Measurements from ENCODE around the gene CHSY3. TPM values are rescaled to one million over a fixed set of nuclear protein-coding genes. Genes with fewer than 3 reads are reported as not detected.

The CHSY3 gene
- total RNA-seq, 1 experiment from 2014 or later: 0.24 TPM

DNA sequence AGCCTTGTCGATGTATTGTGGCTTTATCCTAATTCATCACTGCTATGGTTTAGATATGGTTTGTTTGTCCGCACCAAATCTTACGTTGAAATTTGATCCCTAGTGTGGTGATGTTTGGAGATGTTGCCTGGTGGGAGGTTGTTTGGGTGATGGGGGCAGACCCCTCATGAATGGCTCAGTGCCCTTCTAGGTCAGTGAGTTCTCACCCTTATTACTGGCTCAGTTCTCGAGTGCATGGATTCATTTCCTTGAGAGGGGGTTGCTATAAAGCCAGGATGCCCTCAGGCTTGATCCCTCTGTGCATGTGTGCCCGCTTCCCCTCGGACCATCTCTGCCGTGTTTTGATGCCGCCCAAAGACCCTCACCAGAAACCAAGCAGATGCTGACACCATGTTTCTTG lies 114.4 kb downstream of the CHSY3 start:
- Histone ChIP-seq H3K36me3 (no peaks in the 10 kb centered on the region), H3K27ac (no peak overlapping the region), H3K27me3 (replicated peaks) (no peaks in the 10 kb centered on the region), H3K4me1 (replicated peaks) (no peaks in the 10 kb centered on the region), H3K4me3 (no peak overlapping the region), H3K9me3 (replicated peaks) (peaks cover 4% of the 10 kb centered on the region)
- no peak for DNase-seq (ENCODE audit: low read depth in 1 of 2, low spot score in 2 of 2)

DNA sequence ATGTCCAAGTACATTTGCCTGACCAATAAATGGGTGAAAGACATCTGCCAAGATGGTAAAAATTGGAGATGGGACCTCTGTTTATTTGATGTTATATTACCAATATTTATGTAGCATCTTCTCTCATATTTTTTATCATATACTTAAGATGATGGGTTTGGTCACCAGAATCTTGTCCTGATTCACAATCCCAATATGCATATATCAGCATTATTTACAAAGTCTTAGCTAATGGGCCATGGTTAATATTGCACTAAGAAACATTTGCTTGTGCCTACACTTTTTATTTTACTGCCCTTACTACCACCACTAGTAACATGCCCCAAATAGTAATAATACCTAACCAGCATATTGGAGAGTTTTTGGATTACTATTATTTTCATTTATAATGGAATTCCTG lies 116.7 kb downstream of the CHSY3 start:
- no peaks in the 10 kb centered on the region for H3K4me1 ChIP-seq (replicated peaks)
- DNase-seq (ENCODE audit: low read depth in 1 of 2, low spot score in 2 of 2): no peak

DNA sequence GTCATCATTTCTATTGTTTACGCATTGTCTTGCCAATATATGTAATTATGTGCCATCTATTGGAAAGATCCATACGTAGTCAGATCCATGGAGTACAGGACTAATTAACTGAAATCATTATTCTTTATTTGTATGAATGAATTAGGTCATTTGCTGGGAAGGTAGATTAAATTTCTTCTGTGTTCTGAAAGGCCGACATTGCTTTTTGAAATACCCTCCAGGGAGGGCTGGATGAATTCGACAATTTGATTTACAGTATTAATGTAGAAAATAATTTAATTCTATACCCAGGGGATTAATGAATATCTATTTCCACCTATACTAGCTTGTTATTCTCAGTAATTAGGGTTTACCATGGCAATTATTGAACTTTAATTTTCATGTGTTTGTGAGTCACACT lies 117.6 kb downstream of the CHSY3 start:
- Histone ChIP-seq H3K36me3 (no peaks in the 10 kb centered on the region), H3K4me3 (no peak overlapping the region), H3K27me3 (replicated peaks) (no peaks in the 10 kb centered on the region), H3K9me3 (replicated peaks) (no peaks in the 10 kb centered on the region), H3K4me1 (replicated peaks) (no peaks in the 10 kb centered on the region), H3K27ac (no peak overlapping the region)
- DNase-seq (ENCODE audit: low read depth in 1 of 2, low spot score in 2 of 2): no peak

More for the DNA sequence above, 116.7 kb downstream of the CHSY3 start:
- H3K4me3 ChIP-seq: no peak overlapping the region
- H3K36me3 ChIP-seq: no peaks in the 10 kb centered on the region
- no peaks in the 10 kb centered on the region for H3K27me3 ChIP-seq (replicated peaks)
- H3K27ac ChIP-seq: no peak overlapping the region
- H3K9me3 ChIP-seq (replicated peaks): no peaks in the 10 kb centered on the region

- DNase-seq (ENCODE audit: low read depth in 1 of 2, low spot score in 2 of 2): no peak
- H3K9me3 ChIP-seq (replicated peaks): no peaks in the 10 kb centered on the region
- H3K4me3 ChIP-seq: no peak overlapping the region
- no peaks in the 10 kb centered on the region for H3K27me3 ChIP-seq (replicated peaks)
- no peak overlapping the region for H3K27ac ChIP-seq
- H3K4me1 ChIP-seq (replicated peaks): no peaks in the 10 kb centered on the region
- H3K36me3 ChIP-seq: no peaks in the 10 kb centered on the region
These were observed 119.3 kb downstream of the CHSY3 start for GRCh38 chr5:130023604-130024003.

GRCh38 chr5:130024006-130024405 lies 119.7 kb downstream of the CHSY3 start:
- no peak for DNase-seq (ENCODE audit: low read depth in 1 of 2, low spot score in 2 of 2)
- Histone ChIP-seq H3K27ac (no peak overlapping the region), H3K4me1 (replicated peaks) (no peaks in the 10 kb centered on the region), H3K36me3 (no peaks in the 10 kb centered on the region), H3K27me3 (replicated peaks) (no peaks in the 10 kb centered on the region), H3K9me3 (replicated peaks) (no peaks in the 10 kb centered on the region), H3K4me3 (no peak overlapping the region)

DNA sequence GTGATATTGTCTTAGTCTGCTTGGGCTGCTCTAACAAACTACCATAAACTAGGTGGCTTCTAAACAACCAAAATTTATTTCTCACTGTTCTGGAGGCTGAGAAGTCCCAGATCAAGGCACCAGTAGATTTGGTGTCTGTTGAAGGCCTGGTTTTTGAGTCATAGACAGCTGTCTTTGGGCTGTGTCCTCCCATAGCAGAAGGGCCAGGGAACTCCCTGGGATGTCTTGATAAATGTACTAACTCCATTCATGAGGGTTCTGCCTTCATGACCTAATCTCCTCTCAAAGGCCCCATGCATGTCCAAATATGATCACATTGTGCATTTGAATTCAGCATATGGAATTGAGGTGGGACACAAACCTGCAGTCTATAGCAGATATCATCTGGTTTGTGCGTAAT lies 121.2 kb downstream of the CHSY3 start:
- Histone ChIP-seq H3K4me1 (replicated peaks) (no peaks in the 10 kb centered on the region), H3K4me3 (no peak overlapping the region), H3K36me3 (no peaks in the 10 kb centered on the region), H3K9me3 (replicated peaks) (no peaks in the 10 kb centered on the region), H3K27me3 (replicated peaks) (no peaks in the 10 kb centered on the region), H3K27ac (no peak overlapping the region)
- DNase-seq (ENCODE audit: low read depth in 1 of 2, low spot score in 2 of 2): no peak

GRCh38 chr5:130032807-130033206 lies 128.5 kb downstream of the CHSY3 start:
- Histone ChIP-seq H3K4me1 (replicated peaks) (no peaks in the 10 kb centered on the region), H3K36me3 (no peaks in the 10 kb centered on the region), H3K9me3 (replicated peaks) (no peaks in the 10 kb centered on the region), H3K4me3 (no peak overlapping the region), H3K27ac (no peak overlapping the region), H3K27me3 (replicated peaks) (no peaks in the 10 kb centered on the region)
- DNase-seq (ENCODE audit: low read depth in 1 of 2, low spot score in 2 of 2): no peak

GRCh38 chr5:130034566-130035210 lies 130.4 kb downstream of the CHSY3 start:
- Histone ChIP-seq H3K4me1 (replicated peaks) (no peaks in the 10 kb centered on the region), H3K27ac (no peak overlapping the region), H3K27me3 (replicated peaks) (no peaks in the 10 kb centered on the region; the same call in 1 of the 2 replicates), H3K4me3 (no peak overlapping the region), H3K9me3 (replicated peaks) (no peaks in the 10 kb centered on the region), H3K36me3 (no peaks in the 10 kb centered on the region)
- DNase-seq (ENCODE audit: low read depth in 1 of 2, low spot score in 2 of 2): no peak

GRCh38 chr5:130035388-130035787 lies 131.1 kb downstream of the CHSY3 start:
- no peaks in the 10 kb centered on the region; the same call in 1 of the 2 replicates for H3K27me3 ChIP-seq (replicated peaks)
- H3K27ac ChIP-seq: no peak overlapping the region
- H3K4me1 ChIP-seq (replicated peaks): no peaks in the 10 kb centered on the region
- H3K4me3 ChIP-seq: no peak overlapping the region
- no peak for DNase-seq (ENCODE audit: low read depth in 1 of 2, low spot score in 2 of 2)
- H3K9me3 ChIP-seq (replicated peaks): no peaks in the 10 kb centered on the region
- no peaks in the 10 kb centered on the region for H3K36me3 ChIP-seq

- no peak overlapping the region for H3K27ac ChIP-seq
- H3K27me3 ChIP-seq (replicated peaks): no peaks in the 10 kb centered on the region; the same call in 1 of the 2 replicates
- H3K4me3 ChIP-seq: no peak overlapping the region
- no peaks in the 10 kb centered on the region for H3K36me3 ChIP-seq
- no peaks in the 10 kb centered on the region for H3K4me1 ChIP-seq (replicated peaks)
- DNase-seq (ENCODE audit: low read depth in 1 of 2, low spot score in 2 of 2): no peak
- no peaks in the 10 kb centered on the region for H3K9me3 ChIP-seq (replicated peaks)
These were observed 133.6 kb downstream of the CHSY3 start for GRCh38 chr5:130037905-130038304.

GRCh38 chr5:130043834-130044233 lies 139.6 kb downstream of the CHSY3 start:
- no peaks in the 10 kb centered on the region for H3K4me1 ChIP-seq (replicated peaks)
- no peak for DNase-seq (ENCODE audit: low read depth in 1 of 2, low spot score in 2 of 2)
- no peak overlapping the region for H3K27ac ChIP-seq
- H3K4me3 ChIP-seq: no peak overlapping the region
- H3K9me3 ChIP-seq (replicated peaks): no peaks in the 10 kb centered on the region
- H3K27me3 ChIP-seq (replicated peaks): no peaks in the 10 kb centered on the region; the same call in 1 of the 2 replicates
- no peaks in the 10 kb centered on the region for H3K36me3 ChIP-seq

DNA sequence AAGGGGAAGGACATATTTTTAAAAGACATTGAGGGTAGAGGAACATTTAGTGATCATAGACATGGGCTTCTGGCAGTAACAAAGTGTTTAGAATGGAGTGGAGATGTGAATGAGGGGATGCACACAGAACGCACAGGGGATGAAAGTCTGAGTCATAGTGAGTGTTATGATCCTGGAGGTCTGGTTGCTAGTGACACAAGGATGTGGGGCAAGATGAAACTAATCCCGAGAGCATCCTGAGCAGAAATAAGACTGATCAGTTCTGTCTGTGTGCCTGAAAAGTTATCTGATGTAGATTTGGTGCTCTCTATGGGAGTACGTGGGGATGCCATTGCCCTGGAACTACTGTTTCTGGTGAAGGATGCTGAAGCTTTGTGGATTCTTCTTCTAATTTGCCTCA lies 141.1 kb downstream of the CHSY3 start:
- DNase-seq (ENCODE audit: low read depth in 1 of 2, low spot score in 2 of 2): no peak

GRCh38 chr5:130050585-130050984 lies 146.3 kb downstream of the CHSY3 start:
- Histone ChIP-seq H3K36me3 (no peaks in the 10 kb centered on the region), H3K4me3 (no peak overlapping the region), H3K9me3 (replicated peaks) (no peaks in the 10 kb centered on the region), H3K27me3 (replicated peaks) (no peaks in the 10 kb centered on the region), H3K27ac (no peak overlapping the region), H3K4me1 (replicated peaks) (no peaks in the 10 kb centered on the region)
- no peak for DNase-seq (ENCODE audit: low read depth in 1 of 2, low spot score in 2 of 2)

More for the DNA sequence above, 141.1 kb downstream of the CHSY3 start:
- Histone ChIP-seq H3K36me3 (no peaks in the 10 kb centered on the region), H3K27me3 (replicated peaks) (no peaks in the 10 kb centered on the region), H3K9me3 (replicated peaks) (no peaks in the 10 kb centered on the region), H3K4me3 (no peak overlapping the region), H3K27ac (no peak overlapping the region), H3K4me1 (replicated peaks) (no peaks in the 10 kb centered on the region)

- Histone ChIP-seq H3K4me3 (no peak overlapping the region), H3K4me1 (replicated peaks) (no peaks in the 10 kb centered on the region), H3K27me3 (replicated peaks) (no peaks in the 10 kb centered on the region), H3K36me3 (no peaks in the 10 kb centered on the region), H3K27ac (no peak overlapping the region), H3K9me3 (replicated peaks) (no peaks in the 10 kb centered on the region)
- DNase-seq (ENCODE audit: low read depth in 1 of 2, low spot score in 2 of 2): no peak
These were observed 148.5 kb downstream of the CHSY3 start for GRCh38 chr5:130052752-130053151.

DNA sequence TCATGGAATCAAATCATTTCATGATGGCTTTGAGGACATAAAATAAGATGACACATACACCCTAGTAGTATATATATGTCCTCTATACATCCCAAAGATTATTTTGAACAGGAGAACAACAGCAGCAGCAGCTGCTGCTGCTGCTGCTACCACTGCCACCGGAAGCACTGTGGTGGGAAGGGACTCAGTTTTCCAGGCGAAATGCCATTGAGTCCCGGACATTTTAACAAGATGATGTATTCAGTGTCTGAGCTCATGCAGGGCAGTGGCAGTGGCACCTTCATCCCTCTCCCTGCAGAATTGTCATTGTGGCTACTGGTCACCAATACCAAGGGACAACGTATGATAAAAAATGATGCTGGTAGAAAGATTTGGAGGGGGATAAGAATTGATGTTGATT lies 151.3 kb downstream of the CHSY3 start:
- Histone ChIP-seq H3K4me3 (no peak overlapping the region), H3K9me3 (replicated peaks) (no peaks in the 10 kb centered on the region), H3K27ac (no peak overlapping the region), H3K27me3 (replicated peaks) (no peaks in the 10 kb centered on the region), H3K4me1 (replicated peaks) (no peaks in the 10 kb centered on the region), H3K36me3 (no peaks in the 10 kb centered on the region)
- no peak for DNase-seq (ENCODE audit: low read depth in 1 of 2, low spot score in 2 of 2)

All from SJSA1 (cell line).